ENCODE data around the gene RPS21. TPM values are rescaled to one million over a fixed set of nuclear protein-coding genes. Genes with fewer than 3 reads are reported as not detected.

Gene RPS21
- total RNA-seq, 4 donors from 2014 or later, result 1,151 to 14,756 (median 1,928) TPM

- H3K27ac ChIP-seq, result peak overlapping the region; percentile 83 to 84
- no peaks in the 10 kb centered on the region for H3K36me3 ChIP-seq
- DNase-seq, result no peak
- intact Hi-C loops (cut with DNase I; ENCODE audit: low total_unique reads), result no loop called here
- H3K9me3 ChIP-seq, result no peaks in the 10 kb centered on the region
- TF ChIP-seq CTCF (IDR thresholded peaks at IDR 0.05) (no peak), POLR2A (IDR thresholded peaks at IDR 0.05) (no peak)
- no peaks in the 10 kb centered on the region for H3K27me3 ChIP-seq
- peaks cover 5 to 41% of the 10 kb centered on the region in 2 donors for H3K4me1 ChIP-seq
- peak overlapping the region; percentile 57 to 67 for H3K4me3 ChIP-seq
Observed at GRCh38 chr20:62366370-62367135, 20.4 kb upstream of the RPS21 start.

- TF ChIP-seq POLR2A (IDR thresholded peaks at IDR 0.05) (peak; percentile 45 to 77), CTCF (IDR thresholded peaks at IDR 0.05) (peak in 1 of 4 experiments; percentile 6)
- intact Hi-C loops (cut with DNase I; ENCODE audit: low total_unique reads), result no loop called here
- DNase-seq, result no peak
- H3K4me3 ChIP-seq, result peak within 1 kb of the TSS; percentile 57 to 67
- H3K27ac ChIP-seq, result peak within 1 kb of the TSS; percentile 83 to 84
- no peaks in the 10 kb centered on the region for H3K36me3 ChIP-seq
- no peaks in the 10 kb centered on the region for H3K9me3 ChIP-seq
- no peaks in the 10 kb centered on the region for H3K27me3 ChIP-seq
- H3K4me1 ChIP-seq, result peaks cover 5 to 41% of the 10 kb centered on the region in 2 donors
Observed at GRCh38 chr20:62367136-62367632, 19.7 kb upstream of the RPS21 start, which contains the start of gene LAMA5. Gene LAMA5 (minus strand): TSS chr20:62367312. CDS start chr20:62367245, 67 bp downstream.

DNA sequence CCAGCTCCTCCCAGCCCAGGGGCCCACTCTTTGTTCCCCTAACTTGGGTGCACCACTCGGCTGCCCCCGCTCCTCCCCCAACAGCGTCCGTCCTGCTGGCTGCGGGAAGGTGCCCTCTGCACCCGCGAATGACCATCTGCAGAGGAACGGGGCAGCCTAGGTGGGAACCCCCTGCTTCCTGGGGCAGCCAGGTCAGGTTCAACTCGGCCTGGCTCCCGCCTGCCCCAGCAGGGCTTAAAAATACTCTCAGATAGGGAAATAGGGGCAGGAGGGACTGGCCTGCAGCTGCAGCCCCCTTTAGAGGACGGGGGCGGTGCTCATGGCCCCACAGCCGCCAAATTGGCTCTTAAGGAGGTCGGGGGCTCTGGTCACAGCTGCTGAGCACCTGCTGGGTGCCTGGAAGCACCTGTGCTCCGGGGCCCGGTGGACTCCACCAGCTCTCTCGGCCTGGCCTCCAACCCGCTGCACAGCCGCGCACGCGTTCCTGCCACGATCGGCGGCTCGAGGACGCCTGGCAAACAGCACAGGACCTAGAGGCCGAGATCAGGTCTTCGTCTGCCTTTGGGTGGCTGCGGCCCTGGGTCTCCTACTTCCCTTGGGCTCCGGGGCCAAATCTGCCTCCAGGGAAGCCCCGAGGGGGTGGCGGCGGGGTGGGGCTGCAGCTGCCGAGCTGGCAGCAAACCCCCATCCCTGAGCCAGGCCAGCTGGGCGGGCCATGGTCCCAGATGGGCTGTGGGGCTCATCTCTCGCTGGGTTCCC is 19.1 kb upstream of the RPS21 start:
- Histone ChIP-seq H3K27ac (peak overlapping the region; percentile 83 to 84), H3K9me3 (no peaks in the 10 kb centered on the region), H3K27me3 (no peaks in the 10 kb centered on the region), H3K4me3 (peak overlapping the region; percentile 57 to 67), H3K4me1 (peaks cover 5 to 41% of the 10 kb centered on the region in 2 donors), H3K36me3 (no peaks in the 10 kb centered on the region)
- peak in 1 of 2 donors; percentile 53 for DNase-seq
- TF ChIP-seq CTCF (IDR thresholded peaks at IDR 0.05), result no peak
- TF ChIP-seq POLR2A (IDR thresholded peaks at IDR 0.05), result no peak
- intact Hi-C loops (cut with DNase I; ENCODE audit: low total_unique reads), result no loop called here

GRCh38 chr20:62368392-62368975 is 18.4 kb upstream of the RPS21 start:
- H3K36me3 ChIP-seq, result no peaks in the 10 kb centered on the region
- H3K4me1 ChIP-seq, result peaks cover 5 to 41% of the 10 kb centered on the region in 2 donors
- DNase-seq, result peak; percentile 62 to 71
- no peak for TF ChIP-seq POLR2A (IDR thresholded peaks at IDR 0.05)
- TF ChIP-seq CTCF (IDR thresholded peaks at IDR 0.05), result no peak
- no peaks in the 10 kb centered on the region for H3K27me3 ChIP-seq
- intact Hi-C loops (cut with DNase I; ENCODE audit: low total_unique reads), result no loop called here
- peak overlapping the region in 1 of 2 donors; percentile 67 for H3K4me3 ChIP-seq
- peak overlapping the region; percentile 83 to 84 for H3K27ac ChIP-seq
- H3K9me3 ChIP-seq, result no peaks in the 10 kb centered on the region
